ENCODE results near the gene PAMR1. TPM values are rescaled to one million over a fixed set of nuclear protein-coding genes. Genes with fewer than 3 reads are reported as not detected.

The PAMR1 gene
- total RNA-seq, 1 experiment from 2014 or later = 1.1 TPM

DNA sequence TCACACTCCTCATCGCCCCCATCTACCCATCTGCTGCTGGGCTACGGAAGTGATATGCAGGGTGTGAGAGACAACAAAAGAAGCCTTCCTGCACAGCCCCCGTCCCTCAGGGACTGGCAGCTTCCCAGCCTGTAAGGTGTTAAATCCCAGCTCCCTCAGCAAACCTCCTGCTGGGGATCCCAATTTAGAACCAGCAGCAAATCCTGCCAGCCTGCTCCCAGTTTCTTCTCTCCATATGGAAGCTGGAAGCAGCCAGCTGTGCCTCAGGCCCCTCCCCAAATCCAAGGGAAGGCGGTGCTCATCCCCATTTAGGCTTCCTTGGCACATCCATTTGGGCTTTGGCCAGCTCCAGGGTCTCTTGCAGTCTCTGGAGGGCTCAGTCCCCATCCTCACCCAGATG, 47.5 kb downstream of the PAMR1 start:
- H3K9me2 ChIP-seq (ENCODE audit: insufficient read depth) = no peaks in the 10 kb centered on the region
- ChIA-PET CTCF (no interaction called here), POLR2A (ENCODE audit: unreplicated experiment) (no interaction called here)
- H3K4me3 ChIP-seq = no peak overlapping the region
- no peaks in the 10 kb centered on the region for H3K79me2 ChIP-seq (ENCODE audit: low read depth)
- no TSS peak for BruUV-seq (replicated peaks)
- DNase-seq = no peak
- TF ChIP-seq, protein P1, sequence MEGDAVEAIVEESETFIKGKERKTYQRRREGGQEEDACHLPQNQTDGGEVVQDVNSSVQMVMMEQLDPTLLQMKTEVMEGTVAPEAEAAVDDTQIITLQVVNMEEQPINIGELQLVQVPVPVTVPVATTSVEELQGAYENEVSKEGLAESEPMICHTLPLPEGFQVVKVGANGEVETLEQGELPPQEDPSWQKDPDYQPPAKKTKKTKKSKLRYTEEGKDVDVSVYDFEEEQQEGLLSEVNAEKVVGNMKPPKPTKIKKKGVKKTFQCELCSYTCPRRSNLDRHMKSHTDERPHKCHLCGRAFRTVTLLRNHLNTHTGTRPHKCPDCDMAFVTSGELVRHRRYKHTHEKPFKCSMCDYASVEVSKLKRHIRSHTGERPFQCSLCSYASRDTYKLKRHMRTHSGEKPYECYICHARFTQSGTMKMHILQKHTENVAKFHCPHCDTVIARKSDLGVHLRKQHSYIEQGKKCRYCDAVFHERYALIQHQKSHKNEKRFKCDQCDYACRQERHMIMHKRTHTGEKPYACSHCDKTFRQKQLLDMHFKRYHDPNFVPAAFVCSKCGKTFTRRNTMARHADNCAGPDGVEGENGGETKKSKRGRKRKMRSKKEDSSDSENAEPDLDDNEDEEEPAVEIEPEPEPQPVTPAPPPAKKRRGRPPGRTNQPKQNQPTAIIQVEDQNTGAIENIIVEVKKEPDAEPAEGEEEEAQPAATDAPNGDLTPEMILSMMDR (conservative IDR thresholded peaks at IDR 0.05) = no peak
- no peak for TF ChIP-seq EZH2 (IDR thresholded peaks at IDR 0.05; ENCODE audit: low read depth)
- intact Hi-C loops (cut with micrococcal nuclease; ENCODE audit: unreplicated experiment) = no loop called here
- no peaks in the 10 kb centered on the region for H4K20me1 ChIP-seq (ENCODE audit: insufficient read depth)
- no peak overlapping the region for H3K27ac ChIP-seq
- H3K4me1 ChIP-seq (replicated peaks; ENCODE audit: insufficient read depth) = no peaks in the 10 kb centered on the region
- H3K9me3 ChIP-seq (ENCODE audit: insufficient read depth, low read depth) = peaks cover under 1% of the 10 kb centered on the region; the same call in 1 of the 2 replicates
- H3K4me2 ChIP-seq = no peak overlapping the region
- no peaks in the 10 kb centered on the region for H3F3A ChIP-seq (ENCODE audit: insufficient read depth, low read depth)
- H2AFZ ChIP-seq = no peak overlapping the region
- peaks cover 35% of the 10 kb centered on the region; the same call in 1 of the 2 replicates for H3K27me3 ChIP-seq (ENCODE audit: insufficient read depth, low read depth)
- no peaks in the 10 kb centered on the region for H3K36me3 ChIP-seq (ENCODE audit: low read depth)

DNA sequence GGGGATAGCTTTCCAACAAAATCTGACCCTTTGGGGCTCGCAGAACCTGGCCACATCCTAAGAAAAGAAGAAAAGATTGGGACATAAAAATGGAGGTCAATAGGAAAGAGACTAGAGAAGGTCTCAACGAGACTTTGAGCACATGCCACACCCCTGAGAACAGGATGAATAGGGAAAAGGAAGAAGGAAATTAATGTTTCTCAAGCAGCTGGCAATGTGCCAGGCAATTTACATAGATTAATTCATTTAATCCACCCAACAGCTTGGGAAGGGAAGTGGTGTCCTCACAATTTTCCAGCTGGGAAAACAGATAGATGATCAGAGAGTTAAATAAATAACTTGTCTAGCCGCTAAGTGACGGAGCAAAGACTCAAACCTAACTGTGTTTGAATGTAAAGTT, 50.7 kb downstream of the PAMR1 start:
- no peaks in the 10 kb centered on the region for H3K36me3 ChIP-seq (ENCODE audit: low read depth)
- H3K4me2 ChIP-seq = no peak overlapping the region
- H4K20me1 ChIP-seq (ENCODE audit: insufficient read depth) = no peaks in the 10 kb centered on the region
- ChIA-PET POLR2A (ENCODE audit: unreplicated experiment) (no interaction called here), CTCF (no interaction called here)
- no TSS peak for BruUV-seq (replicated peaks)
- no peaks in the 10 kb centered on the region for H3K4me1 ChIP-seq (replicated peaks; ENCODE audit: insufficient read depth)
- H3K27me3 ChIP-seq (ENCODE audit: insufficient read depth, low read depth) = peaks cover 50% of the 10 kb centered on the region
- intact Hi-C loops (cut with micrococcal nuclease; ENCODE audit: unreplicated experiment) = no loop called here
- H3K79me2 ChIP-seq (ENCODE audit: low read depth) = no peaks in the 10 kb centered on the region
- no peak for TF ChIP-seq EZH2 (IDR thresholded peaks at IDR 0.05; ENCODE audit: low read depth)
- TF ChIP-seq, protein P1 (conservative IDR thresholded peaks at IDR 0.05) = no peak
- no peak for DNase-seq
- no peak overlapping the region for H3K4me3 ChIP-seq
- no peak overlapping the region for H3K27ac ChIP-seq
- H2AFZ ChIP-seq = no peak overlapping the region
- no peaks in the 10 kb centered on the region for H3K9me3 ChIP-seq (ENCODE audit: insufficient read depth, low read depth)
- H3F3A ChIP-seq (ENCODE audit: insufficient read depth, low read depth) = no peaks in the 10 kb centered on the region
- no peaks in the 10 kb centered on the region for H3K9me2 ChIP-seq (ENCODE audit: insufficient read depth)

DNA sequence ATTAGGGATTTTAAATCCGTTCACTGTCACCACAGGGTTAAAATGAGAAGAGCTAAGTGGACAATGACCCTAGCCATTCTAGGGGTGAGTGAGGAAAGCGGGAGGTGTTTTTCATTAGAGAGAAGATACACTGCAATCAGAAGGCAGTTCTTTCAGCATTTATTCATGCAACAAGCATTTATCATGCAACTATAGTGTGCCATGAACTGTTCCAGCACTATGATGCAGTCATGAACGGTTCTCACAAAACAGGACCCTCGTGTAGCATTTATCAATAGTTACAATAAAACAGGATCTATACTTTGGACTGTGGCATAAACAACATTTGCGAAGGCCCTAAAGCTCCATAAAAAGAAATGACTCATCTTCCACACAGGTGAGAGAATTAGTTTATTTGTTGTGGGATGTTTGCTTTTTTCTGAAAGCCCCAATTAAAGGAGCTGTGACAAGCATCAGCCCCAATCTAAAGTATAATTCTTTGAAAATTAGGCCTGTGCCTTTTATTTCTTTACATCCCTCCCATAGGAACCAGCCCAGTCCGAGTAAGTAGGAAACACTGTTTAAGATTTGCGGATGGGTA, 51.5 kb downstream of the PAMR1 start:
- POLR2A ChIA-PET (ENCODE audit: unreplicated experiment) = interaction anchor here (0.5 kb wide), 1 partner anchor 348 kb away, joined by 6 read pairs; no protein-coding TSS in a partner anchor

More for the DNA sequence above, 51.5 kb downstream of the PAMR1 start:
- Histone ChIP-seq H4K20me1 (ENCODE audit: insufficient read depth) (no peaks in the 10 kb centered on the region), H2AFZ (no peak overlapping the region), H3K9me3 (ENCODE audit: insufficient read depth, low read depth) (no peaks in the 10 kb centered on the region), H3K4me1 (replicated peaks; ENCODE audit: insufficient read depth) (no peaks in the 10 kb centered on the region), H3K9me2 (ENCODE audit: insufficient read depth) (no peaks in the 10 kb centered on the region), H3F3A (ENCODE audit: insufficient read depth, low read depth) (no peaks in the 10 kb centered on the region), H3K4me3 (no peak overlapping the region), H3K79me2 (ENCODE audit: low read depth) (no peaks in the 10 kb centered on the region), H3K36me3 (ENCODE audit: low read depth) (no peaks in the 10 kb centered on the region), H3K27me3 (ENCODE audit: insufficient read depth, low read depth) (peaks cover 47% of the 10 kb centered on the region), H3K4me2 (no peak overlapping the region), H3K27ac (no peak overlapping the region)
- CTCF ChIA-PET = no interaction called here
- TF ChIP-seq, protein P1 (conservative IDR thresholded peaks at IDR 0.05) = no peak
- TF ChIP-seq EZH2 (IDR thresholded peaks at IDR 0.05; ENCODE audit: low read depth) = no peak
- no TSS peak for BruUV-seq (replicated peaks)
- no peak for DNase-seq
- intact Hi-C loops (cut with micrococcal nuclease; ENCODE audit: unreplicated experiment) = no loop called here
